T-helper 1 cell treated with Interleukin-12 subunit alpha and Interleukin-12 subunit beta and Interleukin-4 antibody, amounts not matched to agents 30 μg/mL and 1 μg/mL, for 36 hours (primary cell): ENCODE results near the gene KCTD16.

Experiments used
- H3K27ac Mint-ChIP-seq: one replicate; pipeline ENCODE4 v1.8.0; 2021; ENCODE audit warnings: mild to moderate bottlenecking, mixed read lengths
- H3K27me3 Mint-ChIP-seq: one replicate; pipeline ENCODE4 v1.8.0; 2021; ENCODE audit warnings: low read depth, mixed read lengths
- H3K36me3 Mint-ChIP-seq: one replicate; pipeline ENCODE4 v1.8.0; 2021; ENCODE audit warnings: low read depth, mixed read lengths
- H3K4me1 Mint-ChIP-seq: one replicate; pipeline ENCODE4 v1.8.0; 2021; ENCODE audit warnings: low read depth, mixed read lengths
- H3K4me3 Mint-ChIP-seq: one replicate; pipeline ENCODE4 v1.8.0; 2021; ENCODE audit warnings: mild to moderate bottlenecking, moderate library complexity, mixed read lengths
- H3K9me3 Mint-ChIP-seq: one replicate; pipeline ENCODE4 v1.8.0; 2021; ENCODE audit warnings: mixed read lengths

Gene KCTD16

GRCh38 chr5:144267961-144268513, 97.4 kb downstream of the KCTD16 start:
- Mint-ChIP-seq H3K36me3 (no peaks in the 10 kb centered on the region), H3K4me3 (no peak overlapping the region), H3K9me3 (peaks cover 3% of the 10 kb centered on the region), H3K27me3 (no peaks in the 10 kb centered on the region), H3K27ac (no peak overlapping the region), H3K4me1 (no peaks in the 10 kb centered on the region)

- Mint-ChIP-seq H3K36me3 (no peaks in the 10 kb centered on the region), H3K4me1 (no peaks in the 10 kb centered on the region), H3K9me3 (peaks cover 3% of the 10 kb centered on the region)
Measured at GRCh38 chr5:144273232-144274027, 102.8 kb downstream of the KCTD16 start.

GRCh38 chr5:144275329-144275728, 104.7 kb downstream of the KCTD16 start:
- Mint-ChIP-seq H3K9me3 (no peaks in the 10 kb centered on the region), H3K4me1 (no peaks in the 10 kb centered on the region), H3K4me3 (no peak overlapping the region), H3K27ac (no peak overlapping the region), H3K36me3 (no peaks in the 10 kb centered on the region), H3K27me3 (no peaks in the 10 kb centered on the region)

More at GRCh38 chr5:144273232-144274027, 102.8 kb downstream of the KCTD16 start:
- H3K4me3 Mint-ChIP-seq, result no peak overlapping the region
- H3K27me3 Mint-ChIP-seq, result no peaks in the 10 kb centered on the region
- no peak overlapping the region for H3K27ac Mint-ChIP-seq

- H3K4me3 Mint-ChIP-seq, result no peak overlapping the region
- H3K27me3 Mint-ChIP-seq, result no peaks in the 10 kb centered on the region
- no peaks in the 10 kb centered on the region for H3K9me3 Mint-ChIP-seq
- no peaks in the 10 kb centered on the region for H3K36me3 Mint-ChIP-seq
- no peak overlapping the region for H3K27ac Mint-ChIP-seq
- H3K4me1 Mint-ChIP-seq, result no peaks in the 10 kb centered on the region
Measured at GRCh38 chr5:144276034-144276822, 105.6 kb downstream of the KCTD16 start.

GRCh38 chr5:144281784-144282183, 111.1 kb downstream of the KCTD16 start:
- Mint-ChIP-seq H3K4me3 (no peak overlapping the region), H3K36me3 (no peaks in the 10 kb centered on the region), H3K9me3 (no peaks in the 10 kb centered on the region), H3K4me1 (no peaks in the 10 kb centered on the region), H3K27ac (no peak overlapping the region), H3K27me3 (no peaks in the 10 kb centered on the region)

GRCh38 chr5:144284036-144284435, 113.4 kb downstream of the KCTD16 start:
- Mint-ChIP-seq H3K4me3 (no peak overlapping the region), H3K27me3 (no peaks in the 10 kb centered on the region), H3K36me3 (no peaks in the 10 kb centered on the region), H3K9me3 (no peaks in the 10 kb centered on the region), H3K4me1 (no peaks in the 10 kb centered on the region), H3K27ac (no peak overlapping the region)

GRCh38 chr5:144284931-144285502, 114.3 kb downstream of the KCTD16 start:
- H3K36me3 Mint-ChIP-seq, result no peaks in the 10 kb centered on the region
- no peaks in the 10 kb centered on the region for H3K4me1 Mint-ChIP-seq

GRCh38 chr5:144289277-144289676, 118.6 kb downstream of the KCTD16 start:
- no peak overlapping the region for H3K4me3 Mint-ChIP-seq
- no peaks in the 10 kb centered on the region for H3K36me3 Mint-ChIP-seq
- H3K9me3 Mint-ChIP-seq, result no peaks in the 10 kb centered on the region
- H3K27ac Mint-ChIP-seq, result no peak overlapping the region
- H3K4me1 Mint-ChIP-seq, result no peaks in the 10 kb centered on the region
- H3K27me3 Mint-ChIP-seq, result no peaks in the 10 kb centered on the region

More at GRCh38 chr5:144284931-144285502, 114.3 kb downstream of the KCTD16 start:
- Mint-ChIP-seq H3K4me3 (no peak overlapping the region), H3K9me3 (no peaks in the 10 kb centered on the region), H3K27me3 (no peaks in the 10 kb centered on the region), H3K27ac (no peak overlapping the region)

- Mint-ChIP-seq H3K4me1 (no peaks in the 10 kb centered on the region), H3K36me3 (no peaks in the 10 kb centered on the region), H3K27me3 (no peaks in the 10 kb centered on the region), H3K27ac (no peak overlapping the region), H3K4me3 (no peak overlapping the region), H3K9me3 (no peaks in the 10 kb centered on the region)
Measured at GRCh38 chr5:144292029-144292428, 121.4 kb downstream of the KCTD16 start.

- no peak overlapping the region for H3K4me3 Mint-ChIP-seq
- H3K27me3 Mint-ChIP-seq, result no peaks in the 10 kb centered on the region
- no peaks in the 10 kb centered on the region for H3K9me3 Mint-ChIP-seq
- H3K4me1 Mint-ChIP-seq, result no peaks in the 10 kb centered on the region
- H3K36me3 Mint-ChIP-seq, result no peaks in the 10 kb centered on the region
- no peak overlapping the region for H3K27ac Mint-ChIP-seq
Measured at GRCh38 chr5:144295284-144295683, 124.6 kb downstream of the KCTD16 start.

GRCh38 chr5:144297081-144297480, 126.4 kb downstream of the KCTD16 start:
- H3K9me3 Mint-ChIP-seq, result no peaks in the 10 kb centered on the region
- H3K4me3 Mint-ChIP-seq, result no peak overlapping the region
- no peaks in the 10 kb centered on the region for H3K27me3 Mint-ChIP-seq
- H3K4me1 Mint-ChIP-seq, result no peaks in the 10 kb centered on the region
- H3K36me3 Mint-ChIP-seq, result no peaks in the 10 kb centered on the region
- no peak overlapping the region for H3K27ac Mint-ChIP-seq

GRCh38 chr5:144298658-144299057, 128.0 kb downstream of the KCTD16 start:
- no peak overlapping the region for H3K27ac Mint-ChIP-seq
- no peaks in the 10 kb centered on the region for H3K36me3 Mint-ChIP-seq
- no peaks in the 10 kb centered on the region for H3K27me3 Mint-ChIP-seq
- H3K9me3 Mint-ChIP-seq, result no peaks in the 10 kb centered on the region
- H3K4me1 Mint-ChIP-seq, result no peaks in the 10 kb centered on the region
- H3K4me3 Mint-ChIP-seq, result no peak overlapping the region

- no peak overlapping the region for H3K4me3 Mint-ChIP-seq
Measured at GRCh38 chr5:144304688-144305087, 134.0 kb downstream of the KCTD16 start.

GRCh38 chr5:144307736-144308135, 137.1 kb downstream of the KCTD16 start:
- Mint-ChIP-seq H3K4me3 (no peak overlapping the region), H3K4me1 (no peaks in the 10 kb centered on the region), H3K27ac (no peak overlapping the region), H3K36me3 (no peaks in the 10 kb centered on the region), H3K27me3 (no peaks in the 10 kb centered on the region), H3K9me3 (no peaks in the 10 kb centered on the region)

More at GRCh38 chr5:144304688-144305087, 134.0 kb downstream of the KCTD16 start:
- no peaks in the 10 kb centered on the region for H3K9me3 Mint-ChIP-seq
- no peak overlapping the region for H3K27ac Mint-ChIP-seq
- no peaks in the 10 kb centered on the region for H3K27me3 Mint-ChIP-seq
- no peaks in the 10 kb centered on the region for H3K4me1 Mint-ChIP-seq
- H3K36me3 Mint-ChIP-seq, result no peaks in the 10 kb centered on the region
